ENCODE measurements around the gene PDCD1. TPM values are rescaled to one million over a fixed set of nuclear protein-coding genes. Genes with fewer than 3 reads are reported as not detected.

Gene PDCD1
- total and polyA plus RNA-seq, 2 of the 8 experiments (the other 6 are each of a cell fraction or from before 2014, with no cell fraction given) = 0.48 to 1.1 TPM

DNA sequence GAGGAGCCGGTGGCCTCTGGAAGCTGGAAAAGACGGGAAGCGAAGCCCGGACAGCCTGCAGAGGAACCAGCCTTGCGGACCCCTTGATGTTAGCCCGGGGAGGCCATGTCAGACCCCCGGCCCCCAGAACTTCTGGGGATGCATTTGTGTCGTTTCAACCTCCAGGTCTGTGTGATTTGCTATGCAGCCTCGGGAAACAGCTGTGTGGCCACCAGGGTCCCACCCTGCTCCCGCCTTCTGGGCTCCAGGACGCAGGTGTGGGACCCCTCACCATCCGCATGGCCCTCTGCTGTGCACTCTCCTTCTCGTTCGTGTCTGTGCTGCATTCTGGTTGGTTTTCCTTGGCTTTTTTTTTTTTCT is 36.5 kb downstream of the PDCD1 start (continued):
- TF ChIP-seq RFX5 (IDR thresholded peaks at IDR 0.05; ENCODE audit: borderline replicate concordance, low read depth, low read length) (no peak), USF2 (IDR thresholded peaks at IDR 0.05; ENCODE audit: low read length) (no peak), EZH2 (IDR thresholded peaks at IDR 0.05; ENCODE audit: low read depth, low read length, severe bottlenecking) (no peak)

All from H1 (cell line).